HCT116 (cell line): ENCODE measurements around the gene PELO. TPM values are rescaled to one million over a fixed set of nuclear protein-coding genes. Genes with fewer than 3 reads are reported as not detected.

Experiments used
- ATAC-seq: fragments of 200-7000 bp; cut with Tn5 transposase; 2 replicates; pipeline ENCODE4 v1.9.1; 2020; ENCODE audit warnings: mild to moderate bottlenecking, moderate library complexity
- BruUV-seq: library from RNA; stranded (reverse); fragments of 400-500 nt; replicated peaks from 2 replicates; lab custom pipeline; 2021; lab: Mats Ljungman, UMichigan
- CTCF ChIA-PET: fragments of 300-600 bp; sonication (Branson Sonifier 250); formaldehyde crosslinking; loops from one replicate; lab custom pipeline; 2021; ENCODE audit warnings: antibody characterized with exemption; lab: Charles Lee
- POLR2A ChIA-PET: fragments of 300-600, 350-600 bp; sonication (Branson Sonifier 250); formaldehyde crosslinking; loops from one replicate; lab custom pipeline; 2021; ENCODE audit warnings: antibody characterized with exemption; lab: Charles Lee
- RAD21 ChIA-PET, 2 experiments: fragments of 300-600 bp; sonication (Branson Sonifier 250); formaldehyde crosslinking; loops; one replicate each; lab custom pipeline; 2023; ENCODE audit warnings: low total read pairs in 2 of 2; ENCODE audit not compliant: uncharacterized antibody in 2 of 2, unreplicated experiment in 2 of 2, low non-redundant PET in 1 of 2; lab: Charles Lee
- DNase-seq: peaks from one replicate; pipeline ENCODE4 v3.0.0-alpha.2; 2010; ENCODE audit warnings: low read depth, low spot score
- H2AFZ ChIP-seq: fragments of 200-600 bp; shearing (Covaris generic), sonication (generic); 2 replicates; pipeline ENCODE4 v1.6.1; 2017; ENCODE audit warnings: low read depth, mixed run types, mixed read lengths, antibody characterized with exemption, low read length; ENCODE audit not compliant: poor library complexity, severe bottlenecking
- H3K27ac ChIP-seq: 2 replicates; pipeline ENCODE4 v1.5.1; 2012; ENCODE audit warnings: low read depth, low read length
- H3K27me3 ChIP-seq: fragments of 200-600 bp; sonication (generic); 2 replicates; pipeline ENCODE4 v1.6.1; 2016; ENCODE audit warnings: mixed run types, low read length, mixed read lengths; ENCODE audit not compliant: insufficient read depth
- H3K36me3 ChIP-seq, 2 experiments: fragments of 200-500 bp in 1 of 2; fragments of 200-600 bp in 1 of 2; sonication (Bioruptor generic) in 1 of 2; sonication (generic) in 1 of 2; 2 replicates each; pipeline versions ENCODE4 v1.5.1 to v1.6.1; 2014 to 2016; ENCODE audit warnings: low read length in 2 of 2, inconsistent platforms in 1 of 2, mixed read lengths in 1 of 2, mixed run types in 1 of 2; ENCODE audit not compliant: insufficient read depth in 2 of 2, control insufficient read depth in 1 of 2
- H3K4me1 ChIP-seq, 2 experiments: fragments of 200-600 bp in 1 of 2; sonication (generic) in 1 of 2; 2 replicates each; pipeline versions ENCODE4 v1.5.1 to v1.6.1; 2012 to 2017; ENCODE audit warnings: low read length in 2 of 2, inconsistent platforms in 1 of 2, mild to moderate bottlenecking in 1 of 2, mixed read lengths in 1 of 2, mixed run types in 1 of 2, moderate library complexity in 1 of 2; ENCODE audit not compliant: insufficient read depth in 2 of 2, control insufficient read depth in 1 of 2
- H3K4me2 ChIP-seq: fragments of 200-600 bp; sonication (generic); 2 replicates; pipeline ENCODE4 v1.6.1; 2017; ENCODE audit warnings: mixed run types, low read length, mixed read lengths
- H3K4me3 ChIP-seq, 2 experiments: fragments of 200-600 bp in 1 of 2; sonication (generic) in 1 of 2; replicated peaks in 1 of 2; 2 replicates each; pipeline ENCODE4 v1.5.1; 2011 to 2016; ENCODE audit warnings: low read length in 2 of 2, control low read depth in 1 of 2, low read depth in 1 of 2, mild to moderate bottlenecking in 1 of 2, mixed read lengths in 1 of 2, mixed run types in 1 of 2
- H3K79me2 ChIP-seq: fragments of 200-600 bp; sonication (generic); 2 replicates; pipeline ENCODE4 v1.6.1; 2017; ENCODE audit warnings: mild to moderate bottlenecking, mixed run types, low read length, moderate library complexity, mixed read lengths; ENCODE audit not compliant: insufficient read depth
- H3K9ac ChIP-seq: fragments of 200-600 bp; sonication (generic); 2 replicates; pipeline ENCODE4 v1.6.1; 2016; ENCODE audit warnings: low read length, mixed read lengths
- H3K9me2 ChIP-seq: fragments of 200-600 bp; sonication (generic), shearing (Covaris generic); 2 replicates; pipeline ENCODE4 v1.6.1; 2017; ENCODE audit warnings: mixed run types, mild to moderate bottlenecking, moderate library complexity; ENCODE audit not compliant: insufficient read depth
- H3K9me3 ChIP-seq, 2 experiments: fragments of 200-500 bp in 1 of 2; fragments of 200-600 bp in 1 of 2; sonication (Bioruptor generic) in 1 of 2; sonication (generic) in 1 of 2; 2 replicates each; pipeline ENCODE4 v1.6.1; 2014 to 2017; ENCODE audit warnings: low read length in 2 of 2, mixed read lengths in 2 of 2, inconsistent platforms in 1 of 2, low read depth in 1 of 2, mild to moderate bottlenecking in 1 of 2, mixed run types in 1 of 2, moderate library complexity in 1 of 2; ENCODE audit not compliant: control insufficient read depth in 1 of 2, insufficient read depth in 1 of 2
- H4K20me1 ChIP-seq: fragments of 200-600 bp; sonication (generic), shearing (Covaris generic); 2 replicates; pipeline ENCODE4 v1.6.1; 2017; ENCODE audit warnings: mixed run types, mild to moderate bottlenecking, moderate library complexity; ENCODE audit not compliant: insufficient read depth
- CEBPB ChIP-seq: IDR thresholded peaks from 2 replicates; pipeline ENCODE4 v1.6.1; 2012; ENCODE audit warnings: low read depth
- CTCF ChIP-seq, 3 experiments: fragments of 200-600 bp in 1 of 3; sonication (generic) in 1 of 3; IDR thresholded peaks in 2 of 3; conservative IDR thresholded peaks in 1 of 3; 2 replicates each; pipeline ENCODE4 v1.5.1; 2012 to 2017; ENCODE audit warnings: low read depth in 2 of 3, low read length in 2 of 3, antibody characterized with exemption in 1 of 3, borderline replicate concordance in 1 of 3, control low read depth in 1 of 3, mild to moderate bottlenecking in 1 of 3, mixed read lengths in 1 of 3, mixed run types in 1 of 3, moderate library complexity in 1 of 3; ENCODE audit not compliant: insufficient read depth in 1 of 3
- EGR1 ChIP-seq: IDR thresholded peaks from 2 replicates; pipeline ENCODE4 v1.6.1; 2012; ENCODE audit warnings: low read depth
- EZH2phosphoT487 ChIP-seq: fragments of 200-600 bp; IDR thresholded peaks from 2 replicates; pipeline ENCODE4 v1.6.1; 2018; ENCODE audit warnings: antibody characterized with exemption, borderline replicate concordance
- REST ChIP-seq: IDR thresholded peaks from 2 replicates; pipeline ENCODE4 v1.6.1; 2012; ENCODE audit warnings: low read depth
- SIN3A ChIP-seq: IDR thresholded peaks from 2 replicates; pipeline ENCODE4 v1.6.1; 2012; ENCODE audit warnings: low read depth
- SP1 ChIP-seq: IDR thresholded peaks from 2 replicates; pipeline ENCODE4 v1.6.1; 2012; ENCODE audit warnings: low read depth
- TCF7L2 ChIP-seq: IDR thresholded peaks from 2 replicates; pipeline ENCODE4 v1.7.0; 2011; ENCODE audit warnings: borderline replicate concordance, inconsistent platforms; ENCODE audit not compliant: insufficient read depth, insufficient read length; ENCODE audit errors: extremely low read depth
- YY1 ChIP-seq: IDR thresholded peaks from 2 replicates; pipeline ENCODE4 v1.6.1; 2011; ENCODE audit warnings: low read length, low read depth, moderate library complexity, mild to moderate bottlenecking; ENCODE audit not compliant: insufficient replicate concordance; ENCODE audit errors: extremely low read depth
- ZBTB33 ChIP-seq: IDR thresholded peaks from 2 replicates; pipeline ENCODE4 v1.6.1; 2011; ENCODE audit warnings: mild to moderate bottlenecking, low read length, moderate library complexity; ENCODE audit not compliant: insufficient replicate concordance; ENCODE audit errors: extremely low read depth
- intact Hi-C: fragments of 100-400 bp; cut with micrococcal nuclease; formaldehyde crosslinking; loops from 2 replicates; pipeline ENCODE4 v1.10.0; 2022
- total RNA-seq: library from RNA; stranded (reverse); gene quantifications from one replicate; pipeline ENCODE4 v1.2.1, GENCODE V29; 2021; ENCODE audit not compliant: unreplicated experiment

PELO gene
- total RNA-seq, 1 experiment from 2014 or later = 16.5 TPM

- no peaks in the 10 kb centered on the region for H3K27me3 ChIP-seq
- H2AFZ ChIP-seq = no peak overlapping the region
- POLR2A ChIA-PET = no interaction called here
- no peaks in the 10 kb centered on the region for H3K36me3 ChIP-seq
- DNase-seq (no peak), ATAC-seq (no peak)
- H3K9ac ChIP-seq = no peak overlapping the region
- no peak overlapping the region for H3K27ac ChIP-seq
- H3K9me2 ChIP-seq = no peaks in the 10 kb centered on the region
- H3K9me3 ChIP-seq = no peaks in the 10 kb centered on the region
- intact Hi-C loops = no loop called here
- no peaks in the 10 kb centered on the region for H4K20me1 ChIP-seq
- RAD21 ChIA-PET = no interaction called here
- no TSS peak for BruUV-seq
- H3K4me2 ChIP-seq = no peak overlapping the region
- H3K4me1 ChIP-seq = no peaks in the 10 kb centered on the region
- H3K79me2 ChIP-seq = no peaks in the 10 kb centered on the region
- CTCF ChIA-PET = no interaction called here
- no peak overlapping the region for H3K4me3 ChIP-seq
- no peak for TF ChIP-seq ZBTB33
- TF ChIP-seq, all 23 proteins: peak for 0
Measured at GRCh38 chr5:52767217-52767743, 20.4 kb upstream of the PELO start.

GRCh38 chr5:52767766-52768480 is 19.8 kb upstream of the PELO start:
- Histone ChIP-seq H3K4me3 (no peak overlapping the region), H3K79me2 (no peaks in the 10 kb centered on the region), H3K4me1 (no peaks in the 10 kb centered on the region), H3K9me2 (no peaks in the 10 kb centered on the region), H3K9me3 (no peaks in the 10 kb centered on the region), H3K4me2 (no peak overlapping the region), H3K9ac (no peak overlapping the region), H3K27ac (no peak overlapping the region), H3K27me3 (no peaks in the 10 kb centered on the region), H4K20me1 (no peaks in the 10 kb centered on the region), H3K36me3 (no peaks in the 10 kb centered on the region), H2AFZ (no peak overlapping the region)
- ATAC-seq (no peak), DNase-seq (no peak)
- RAD21 ChIA-PET = no interaction called here
- intact Hi-C loops = no loop called here
- CTCF ChIA-PET = no interaction called here
- BruUV-seq = no TSS peak
- POLR2A ChIA-PET = no interaction called here
- TF ChIP-seq REST (no peak), YY1 (no peak), EGR1 (no peak), CTCF (IDR thresholded peaks at IDR 0.05 in 2 of 3, conservative IDR thresholded peaks at IDR 0.05 in 1 of 3; ENCODE audit: borderline replicate concordance in 1 of 3, insufficient read depth in 1 of 3, low read depth in 2 of 3, low read length in 2 of 3) (no peak), TCF7L2 (no peak), SIN3A (no peak), EZH2phosphoT487 (no peak), SP1 (no peak), CEBPB (no peak)
